ENCODE results near the gene LHX8.
"Not testable (repeated sequence)": the region's sequence is repeated elsewhere in the genome, so short reads cannot be mapped to it uniquely, and the experiment has no call there.

The LHX8 gene

GRCh38 chr1:75132812-75133619 is 1.2 kb upstream of the LHX8 start:
- FAIRE-seq (no peak), DNase-seq (ENCODE audit: low spot score) (no peak)

GRCh38 chr1:75134647-75135572 is 722 bp downstream of the LHX8 start:
- FAIRE-seq, result no peak
- no peak for DNase-seq (ENCODE audit: low spot score)

GRCh38 chr1:75135573-75136194 is 1.5 kb downstream of the LHX8 start:
- no peak for DNase-seq (ENCODE audit: low spot score)
- FAIRE-seq, result no peak

DNA sequence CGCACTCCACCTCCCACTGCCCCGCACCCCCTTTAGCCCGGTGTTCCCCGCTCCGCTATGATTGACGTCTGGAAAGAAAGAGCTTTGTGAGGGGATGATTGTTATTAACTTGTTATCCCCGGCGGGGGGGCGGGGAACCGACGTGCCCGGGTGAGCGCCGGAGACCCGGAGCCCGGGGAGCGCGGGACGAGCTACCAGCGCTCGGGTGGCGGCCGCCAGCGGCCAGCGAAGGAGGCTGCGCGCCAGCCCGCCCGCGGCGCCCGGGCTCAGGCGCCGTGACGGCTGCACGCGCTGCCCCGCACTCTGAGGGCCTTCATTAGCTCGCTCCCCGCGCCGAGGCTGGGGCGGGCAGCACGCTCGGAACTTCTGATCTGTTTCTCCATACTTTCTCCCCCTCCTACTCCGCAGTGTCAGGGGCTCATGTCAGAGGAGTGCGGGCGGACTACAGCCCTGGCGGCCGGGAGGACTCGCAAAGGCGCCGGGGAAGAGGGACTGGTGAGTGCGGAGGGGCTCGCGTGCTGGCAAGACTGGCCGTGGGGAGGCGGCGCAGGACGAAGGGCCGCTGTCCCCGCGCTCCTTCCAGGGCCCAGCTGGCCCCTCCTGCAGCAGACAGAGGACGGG is 2.1 kb downstream of the LHX8 start:
- DNase-seq (ENCODE audit: low spot score) (no peak), FAIRE-seq (no peak)

DNA sequence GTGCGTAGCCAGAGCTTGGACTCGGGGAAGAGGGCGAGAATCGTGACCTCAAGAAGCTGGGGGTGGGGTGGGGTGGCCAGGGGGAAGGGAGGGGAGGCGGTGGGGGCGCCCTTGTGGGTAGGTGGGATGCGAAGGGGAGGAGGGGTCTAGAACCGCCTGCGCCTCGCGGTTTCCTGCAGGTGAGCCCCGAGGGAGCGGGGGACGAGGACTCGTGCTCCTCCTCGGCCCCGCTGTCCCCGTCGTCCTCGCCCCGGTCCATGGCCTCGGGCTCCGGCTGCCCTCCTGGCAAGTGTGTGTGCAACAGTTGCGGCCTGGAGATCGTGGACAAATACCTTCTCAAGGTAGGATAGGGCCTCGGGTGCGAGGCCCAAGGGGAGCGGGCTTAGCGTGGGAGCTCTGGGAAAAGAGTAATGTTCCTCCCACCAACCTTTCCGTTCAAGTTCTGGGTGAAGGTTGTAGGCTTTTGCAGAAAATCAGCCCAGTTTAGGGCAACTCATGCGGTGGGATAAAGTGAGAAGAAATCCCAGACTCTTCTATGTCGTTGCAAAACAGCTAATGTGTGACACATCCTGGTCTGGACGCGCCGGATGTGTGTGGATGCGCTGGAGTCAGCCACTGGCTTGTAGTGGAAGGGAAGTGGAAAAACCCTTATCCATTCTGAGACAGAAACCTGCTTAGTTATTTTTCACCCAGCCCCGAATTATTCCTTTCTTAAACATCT is 2.9 kb downstream of the LHX8 start:
- DNase-seq (ENCODE audit: low spot score), result no peak
- no peak for FAIRE-seq

DNA sequence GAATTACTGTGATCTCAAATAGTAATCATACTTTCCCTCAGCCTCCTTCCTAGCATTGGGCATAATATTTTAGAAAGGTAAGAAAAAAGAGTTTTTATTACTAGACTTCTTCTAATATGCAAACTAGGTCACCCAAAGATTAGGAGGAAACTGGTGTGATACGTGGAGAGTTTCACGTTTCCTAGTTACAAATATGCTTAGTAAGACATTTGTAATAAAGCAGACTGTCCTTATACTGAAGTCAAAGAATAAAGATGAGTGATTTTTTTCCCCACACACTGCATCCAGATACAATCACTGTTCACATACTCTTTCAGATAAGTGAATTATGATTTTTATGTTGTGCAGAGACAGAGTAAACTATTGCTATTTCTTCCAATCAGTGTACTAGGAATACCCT is 17.9 kb downstream of the LHX8 start:
- no peak for DNase-seq (ENCODE audit: low spot score)
- no peak for FAIRE-seq

GRCh38 chr1:75159154-75159553 is 25.0 kb downstream of the LHX8 start:
- DNase-seq (ENCODE audit: low spot score), result no peak
- FAIRE-seq, result no peak

- no peak for DNase-seq (ENCODE audit: low spot score)
- FAIRE-seq, result no peak
These were observed 31.1 kb downstream of the LHX8 start for GRCh38 chr1:75165264-75165663.

- FAIRE-seq (no peak), DNase-seq (ENCODE audit: low spot score) (no peak)
These were observed 32.6 kb downstream of the LHX8 start for GRCh38 chr1:75166821-75167220.

DNA sequence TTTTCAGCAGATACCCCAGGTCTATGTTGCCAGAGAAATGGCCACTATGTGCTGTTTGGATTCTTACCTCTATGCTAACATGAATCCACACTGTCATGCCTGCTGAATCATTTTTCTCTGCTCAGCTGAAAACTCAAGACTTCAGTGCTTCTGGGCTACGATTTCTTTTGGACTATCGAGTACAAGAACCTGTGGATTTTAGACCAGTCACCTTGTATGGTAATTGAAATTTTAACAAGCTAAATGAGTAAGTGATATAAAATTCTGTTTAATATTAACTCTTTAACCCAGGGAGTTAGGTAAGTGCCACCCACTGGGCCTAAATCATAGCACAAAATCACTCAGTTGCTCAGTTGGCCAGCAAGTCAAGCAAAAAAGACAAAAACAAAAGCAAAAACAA is 35.8 kb downstream of the LHX8 start:
- DNase-seq (ENCODE audit: low spot score), result no peak
- no peak for FAIRE-seq

DNA sequence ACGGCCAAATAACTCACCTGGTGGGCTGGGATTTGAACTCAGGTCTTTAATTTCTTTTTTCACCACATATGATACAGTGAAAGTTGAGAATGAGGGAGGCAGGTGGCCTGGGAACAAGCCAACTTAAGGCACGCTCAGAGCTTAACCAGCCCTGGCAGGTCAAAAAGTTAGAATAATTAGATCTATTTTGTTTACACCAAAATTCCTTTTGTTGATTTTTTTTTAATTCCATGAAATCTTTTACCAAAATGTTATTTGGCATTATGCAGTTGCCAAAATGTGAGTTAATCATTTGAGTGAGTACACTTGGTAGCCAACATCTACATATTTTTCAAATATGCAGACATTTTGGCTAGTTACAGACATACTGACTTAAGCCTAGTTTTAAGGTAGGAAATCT is 36.8 kb downstream of the LHX8 start:
- no peak for FAIRE-seq
- no peak for DNase-seq (ENCODE audit: low spot score)

DNA sequence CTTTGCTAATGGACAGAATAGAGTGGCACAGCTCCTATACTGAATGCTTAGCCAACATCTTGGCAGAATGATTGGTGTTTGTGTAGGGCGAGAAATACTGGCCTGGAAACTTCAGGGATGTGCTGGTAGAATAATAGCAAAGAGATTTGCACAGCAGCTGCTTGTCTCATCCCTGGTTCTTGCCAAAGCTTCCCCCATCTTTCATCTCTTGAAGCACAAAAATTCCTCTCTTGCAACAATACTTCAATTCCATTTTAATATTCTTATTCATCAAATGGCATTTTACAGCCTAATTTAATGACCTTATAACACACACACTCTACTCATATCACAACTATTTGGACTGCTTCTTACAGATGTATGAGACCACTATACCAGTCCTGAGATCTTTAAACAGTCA is 37.7 kb downstream of the LHX8 start:
- no peak for FAIRE-seq
- no peak for DNase-seq (ENCODE audit: low spot score)

DNA sequence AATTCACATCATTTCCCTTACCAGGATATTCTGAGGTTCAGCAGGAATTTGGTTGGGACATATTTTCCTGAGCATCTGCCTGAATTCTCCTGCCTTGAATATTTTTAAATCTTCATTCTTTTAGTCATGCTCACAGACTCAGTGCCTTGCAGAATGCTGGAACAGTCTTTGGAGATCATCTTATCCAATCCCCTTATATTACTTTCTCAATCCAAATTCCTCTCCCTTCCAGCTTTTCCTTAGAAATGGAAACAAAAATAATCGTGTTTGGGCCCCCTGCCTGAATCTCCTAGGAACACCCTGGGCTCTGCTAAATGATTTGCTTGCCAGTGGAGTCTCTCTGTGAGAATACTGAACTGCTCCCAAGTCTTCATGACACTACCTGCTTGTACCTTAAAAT is 38.4 kb downstream of the LHX8 start:
- DNase-seq (ENCODE audit: low spot score) (no peak), FAIRE-seq (no peak)

GRCh38 chr1:75174031-75174760 is 40.0 kb downstream of the LHX8 start:
- DNase-seq (ENCODE audit: low spot score) (no peak), FAIRE-seq (no peak)

GRCh38 chr1:75181214-75181955 is 47.2 kb downstream of the LHX8 start:
- DNase-seq (ENCODE audit: low spot score); FAIRE-seq: not testable (repeated sequence)

DNA sequence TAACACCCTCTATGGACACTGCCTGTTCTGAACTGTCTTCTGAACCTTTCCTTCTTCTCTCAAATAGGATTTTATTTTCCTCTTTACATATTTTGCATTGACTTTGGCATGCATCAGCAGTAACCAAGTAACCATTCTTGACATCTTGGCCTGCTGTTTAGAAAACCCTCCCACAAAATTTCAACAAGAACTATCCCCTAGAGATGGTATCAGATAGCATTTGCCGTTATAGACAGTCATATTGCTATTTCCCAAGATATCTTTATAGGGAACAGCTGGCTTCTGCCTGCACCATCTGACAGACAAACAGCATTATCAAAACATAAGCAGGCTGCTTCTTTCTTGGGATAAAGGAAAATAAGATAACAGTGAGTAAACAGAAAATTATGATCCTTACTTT is 54.7 kb downstream of the LHX8 start:
- FAIRE-seq, result no peak
- no peak for DNase-seq (ENCODE audit: low spot score)

DNA sequence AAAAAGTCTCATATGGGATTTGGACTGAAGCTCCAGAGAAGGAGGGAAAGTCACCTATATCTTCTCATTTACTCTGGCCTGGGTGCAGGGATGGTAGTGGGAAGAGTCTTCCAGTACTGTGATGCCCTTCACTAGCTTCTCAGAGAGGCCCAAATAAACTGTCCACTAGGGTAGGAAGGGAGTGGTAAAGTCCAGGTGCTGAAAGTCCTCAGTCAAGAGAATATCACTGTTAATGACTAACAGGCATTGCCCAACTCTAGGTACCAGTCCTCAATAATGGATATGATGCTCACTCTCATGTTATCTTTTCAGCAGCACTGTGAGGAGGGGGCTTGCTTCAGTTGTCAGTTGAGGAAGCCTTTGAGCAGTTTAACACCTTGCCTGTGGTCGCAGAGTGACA is 64.0 kb downstream of the LHX8 start:
- DNase-seq (ENCODE audit: low spot score) (no peak), FAIRE-seq (no peak)

DNA sequence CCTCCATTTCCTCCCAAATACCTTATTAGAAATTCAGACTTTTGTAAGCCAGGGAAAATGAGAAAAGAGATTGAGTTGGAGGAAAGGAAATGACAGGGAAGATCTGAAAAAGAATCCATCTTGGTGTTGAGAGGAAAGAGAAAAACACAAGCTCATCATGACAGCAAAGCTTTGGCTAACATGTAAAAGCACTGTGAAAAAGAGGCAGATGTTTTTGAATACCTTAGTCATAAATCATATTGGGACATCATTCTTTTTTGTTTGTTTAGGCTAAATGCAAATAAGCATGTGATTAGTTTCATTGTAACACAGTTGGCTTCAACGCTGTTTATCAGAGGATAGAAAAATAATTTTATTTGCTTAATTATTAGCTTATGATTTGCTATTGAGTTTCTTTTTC is 64.6 kb downstream of the LHX8 start:
- FAIRE-seq, result no peak
- DNase-seq (ENCODE audit: low spot score), result no peak

GRCh38 chr1:75202751-75203150 is 68.6 kb downstream of the LHX8 start:
- no peak for FAIRE-seq

More at GRCh38 chr1:75202751-75203150, 68.6 kb downstream of the LHX8 start:
- no peak for DNase-seq (ENCODE audit: low spot score)

All from RCC 7860 (cell line).